B cell (primary cell): ENCODE data around the gene TMEM233.

ENCODE experiments used
- EZH2 ChIP-seq: IDR thresholded peaks from 2 replicates; pipeline ENCODE4 v1.6.1; 2012; ENCODE audit warnings: borderline replicate concordance, low read depth, mild to moderate bottlenecking, moderate library complexity, low read length; ENCODE audit not compliant: insufficient read depth, poor library complexity, severe bottlenecking
- TF ChIP-seq, protein P1 (sequence below): fragments of 200-600 bp; IDR thresholded peaks from one replicate; pipeline ENCODE4 v1.8.0; 2022; ENCODE audit warnings: antibody characterized with exemption, mild to moderate bottlenecking

DNA sequence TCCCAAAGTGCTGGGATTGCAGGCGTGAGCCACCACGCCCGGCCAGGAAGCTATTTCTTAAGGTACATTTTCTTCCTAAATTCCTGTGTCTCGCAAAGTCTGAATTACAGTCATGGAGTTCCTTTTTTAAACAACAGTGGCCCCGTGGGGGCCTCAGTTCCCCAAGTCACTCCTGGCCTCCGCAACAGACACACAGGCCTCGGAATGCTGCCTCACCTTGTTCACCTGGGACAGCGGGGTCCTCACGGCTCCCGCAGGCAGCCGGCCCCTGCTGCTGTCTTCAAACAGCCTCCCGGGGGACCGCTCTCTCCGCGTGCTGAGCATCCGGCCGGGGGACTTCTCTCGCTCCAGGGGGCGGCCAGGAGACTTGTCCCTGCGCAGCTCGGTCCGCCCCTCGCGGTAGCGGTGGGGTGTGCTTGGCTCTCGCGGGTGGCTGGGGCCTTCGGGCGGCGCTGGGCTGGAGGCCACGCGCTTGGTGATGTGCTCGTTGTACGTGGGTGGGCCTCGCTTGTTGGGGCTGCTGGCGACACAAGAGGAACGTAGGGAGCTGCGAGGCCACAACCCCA is 96.4 kb downstream of the TMEM233 start:
- TF ChIP-seq, protein P1, sequence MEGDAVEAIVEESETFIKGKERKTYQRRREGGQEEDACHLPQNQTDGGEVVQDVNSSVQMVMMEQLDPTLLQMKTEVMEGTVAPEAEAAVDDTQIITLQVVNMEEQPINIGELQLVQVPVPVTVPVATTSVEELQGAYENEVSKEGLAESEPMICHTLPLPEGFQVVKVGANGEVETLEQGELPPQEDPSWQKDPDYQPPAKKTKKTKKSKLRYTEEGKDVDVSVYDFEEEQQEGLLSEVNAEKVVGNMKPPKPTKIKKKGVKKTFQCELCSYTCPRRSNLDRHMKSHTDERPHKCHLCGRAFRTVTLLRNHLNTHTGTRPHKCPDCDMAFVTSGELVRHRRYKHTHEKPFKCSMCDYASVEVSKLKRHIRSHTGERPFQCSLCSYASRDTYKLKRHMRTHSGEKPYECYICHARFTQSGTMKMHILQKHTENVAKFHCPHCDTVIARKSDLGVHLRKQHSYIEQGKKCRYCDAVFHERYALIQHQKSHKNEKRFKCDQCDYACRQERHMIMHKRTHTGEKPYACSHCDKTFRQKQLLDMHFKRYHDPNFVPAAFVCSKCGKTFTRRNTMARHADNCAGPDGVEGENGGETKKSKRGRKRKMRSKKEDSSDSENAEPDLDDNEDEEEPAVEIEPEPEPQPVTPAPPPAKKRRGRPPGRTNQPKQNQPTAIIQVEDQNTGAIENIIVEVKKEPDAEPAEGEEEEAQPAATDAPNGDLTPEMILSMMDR = no peak
- no peak for TF ChIP-seq EZH2
